Measurements from ENCODE around the gene GRIK2.
"Not testable (repeated sequence)": the region's sequence is repeated elsewhere in the genome, so short reads cannot be mapped to it uniquely, and the experiment has no call there.

The GRIK2 gene

DNA sequence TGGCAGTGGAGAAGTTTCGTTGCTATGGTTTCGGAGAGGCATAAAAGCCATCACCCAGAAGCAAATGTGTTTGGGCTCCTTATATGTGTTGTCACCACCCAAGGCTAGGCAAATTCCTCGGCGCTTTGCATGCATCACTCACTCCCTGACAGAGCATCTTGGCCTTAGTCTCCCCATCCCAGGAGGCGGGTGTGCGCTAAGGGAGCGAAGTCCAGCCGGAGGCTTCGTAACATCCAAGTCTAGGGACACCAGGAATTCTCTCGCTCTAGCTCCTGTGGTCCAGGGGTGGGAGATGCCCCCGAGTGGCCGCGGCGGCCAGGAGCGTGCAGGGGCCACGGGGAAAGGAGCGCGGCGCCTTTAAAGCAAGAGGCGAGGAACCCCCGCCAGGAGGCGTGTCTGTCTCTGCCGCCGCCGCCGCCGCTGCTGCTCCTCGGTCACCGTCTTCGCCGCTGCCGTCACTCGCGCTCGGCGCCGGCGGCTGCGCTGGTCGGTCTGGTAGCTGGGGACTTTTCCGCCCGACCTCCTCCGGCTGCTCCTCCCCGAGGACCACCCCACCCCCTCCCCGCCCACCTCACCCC, at the start of gene GRIK2:
TSS of gene GRIK2 (plus strand) at position 458 of the 578 bp plus-strand sequence.
- DNase-seq, result peak; percentile 3

GRCh38 chr6:101344885-101345284, 48.6 kb upstream of the GRIK2 start:
- no peak for DNase-seq

GRCh38 chr6:101348816-101349215, 44.7 kb upstream of the GRIK2 start:
- DNase-seq, result no peak

DNA sequence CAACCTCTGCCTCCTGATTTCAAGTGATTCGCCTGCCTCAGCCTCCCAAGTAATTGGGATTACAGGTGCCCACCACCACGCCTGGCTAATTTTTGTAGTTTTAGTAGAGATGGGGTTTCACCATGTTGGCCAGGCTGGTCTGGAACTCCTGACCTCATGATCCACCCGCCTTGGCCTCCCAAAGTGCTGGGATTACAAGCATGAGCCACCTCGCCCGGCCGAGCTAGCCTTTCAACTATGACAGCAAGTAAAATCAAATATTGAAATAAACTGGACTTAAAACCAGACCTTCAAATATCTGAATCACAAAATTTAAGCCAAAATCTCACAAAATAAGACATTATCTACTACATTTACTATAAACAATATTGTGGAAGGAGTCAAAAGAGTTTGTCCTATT, 42.9 kb upstream of the GRIK2 start:
- DNase-seq, result not testable (repeated sequence)

DNA sequence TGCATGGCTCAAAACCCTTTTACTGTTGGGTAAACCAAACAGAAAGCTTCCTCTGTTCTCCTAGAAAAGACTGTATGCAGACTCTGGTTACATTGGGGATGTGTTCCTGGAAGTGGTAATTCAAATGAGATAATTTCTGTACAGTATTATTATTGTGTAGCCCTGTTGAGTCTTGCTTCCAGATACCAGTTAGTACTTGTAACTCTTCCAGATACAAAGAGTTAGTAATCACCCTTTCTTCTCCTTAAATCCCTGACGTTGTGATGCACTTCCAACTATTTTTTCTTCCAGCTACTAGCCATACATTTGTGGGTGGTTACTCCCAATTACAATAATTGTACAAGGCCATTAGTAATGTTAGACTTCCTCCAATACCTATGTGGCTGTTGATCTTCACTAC, 42.3 kb upstream of the GRIK2 start:
- DNase-seq, result no peak

- DNase-seq, result no peak
Observed at GRCh38 chr6:101352316-101352715, 41.2 kb upstream of the GRIK2 start.

DNA sequence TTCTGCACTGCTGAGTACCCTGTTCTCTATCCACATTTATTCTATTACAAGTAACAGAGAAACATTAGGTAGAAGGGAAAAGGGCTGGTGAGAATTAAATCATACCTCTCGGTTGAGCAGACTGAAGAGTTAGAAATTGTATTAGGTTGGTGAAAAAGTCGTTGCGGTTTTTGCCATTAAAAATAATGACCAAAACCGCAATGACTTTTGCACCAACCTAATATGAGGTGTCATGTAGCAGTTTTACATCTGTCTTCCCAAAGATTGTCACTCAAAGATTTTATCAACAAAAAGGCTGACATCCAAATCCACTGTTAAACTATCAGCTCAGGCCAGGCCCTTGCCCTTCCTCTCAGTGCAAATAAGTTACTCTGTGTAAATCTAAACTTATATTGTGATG, 28.3 kb upstream of the GRIK2 start:
- DNase-seq, result no peak

DNA sequence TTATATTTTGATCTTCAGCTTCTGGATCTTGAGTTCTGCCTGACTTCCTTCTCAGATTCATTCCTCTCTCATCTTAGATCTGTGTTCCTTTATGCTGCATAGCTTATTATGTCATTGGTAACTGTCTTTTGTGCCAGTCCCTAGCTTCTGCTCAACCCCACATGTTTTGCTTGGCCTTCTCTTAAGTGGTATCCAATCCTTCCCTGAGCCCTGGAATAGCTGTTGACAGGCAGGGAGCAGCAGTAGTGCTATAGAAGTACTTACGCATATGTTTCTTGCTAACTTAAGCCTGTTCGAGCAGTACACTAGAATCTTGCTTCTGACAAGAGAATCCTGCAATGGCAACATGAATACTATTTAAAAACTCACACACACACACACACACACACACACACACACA, 13.6 kb upstream of the GRIK2 start:
- DNase-seq, result no peak

- DNase-seq, result no peak
Observed at GRCh38 chr6:101380897-101381630, 12.4 kb upstream of the GRIK2 start.

- not testable (repeated sequence) for DNase-seq
Observed at GRCh38 chr6:101383747-101384146, 9.8 kb upstream of the GRIK2 start.

GRCh38 chr6:101386982-101387381, 6.5 kb upstream of the GRIK2 start:
- DNase-seq, result no peak

- no peak for DNase-seq
Observed at GRCh38 chr6:101391772-101392585, 1.5 kb upstream of the GRIK2 start.

DNA sequence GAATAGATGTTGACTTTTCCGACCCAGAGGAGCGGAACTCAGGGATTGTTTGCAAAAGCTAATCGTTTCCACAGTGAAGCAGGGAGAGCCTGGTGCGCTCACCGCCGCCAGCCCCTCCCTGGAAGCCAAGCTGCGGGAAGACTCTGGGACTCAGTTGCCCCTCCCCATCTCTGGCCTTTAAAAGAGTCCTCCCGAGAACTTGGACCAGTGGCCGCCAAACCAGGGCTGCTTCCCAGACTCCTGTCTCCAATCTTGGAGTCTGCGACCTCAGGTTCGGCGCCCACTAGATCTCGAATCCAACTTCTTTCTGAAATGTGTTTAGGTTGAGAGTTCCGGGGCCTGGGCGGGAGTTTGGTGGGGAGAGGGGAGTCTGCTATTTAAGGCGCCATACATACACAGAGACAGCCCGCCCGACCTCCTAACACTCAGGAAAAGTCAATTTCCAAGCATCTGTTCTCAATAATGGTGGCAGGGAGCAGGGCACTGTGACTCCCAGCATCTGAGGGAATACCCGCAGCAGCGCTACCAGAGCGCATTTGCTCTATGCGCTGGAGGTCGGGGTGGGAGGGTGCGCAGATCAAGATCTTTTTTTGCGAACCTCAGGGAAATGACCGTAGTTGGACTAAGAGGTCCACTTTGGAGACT, 800 bp upstream of the GRIK2 start:
- DNase-seq, result no peak

- no peak for DNase-seq
Observed at GRCh38 chr6:101393829-101394251, 332 bp downstream of the GRIK2 start.

- DNase-seq, result no peak
Observed at GRCh38 chr6:101394936-101395335, 1.4 kb downstream of the GRIK2 start.

DNA sequence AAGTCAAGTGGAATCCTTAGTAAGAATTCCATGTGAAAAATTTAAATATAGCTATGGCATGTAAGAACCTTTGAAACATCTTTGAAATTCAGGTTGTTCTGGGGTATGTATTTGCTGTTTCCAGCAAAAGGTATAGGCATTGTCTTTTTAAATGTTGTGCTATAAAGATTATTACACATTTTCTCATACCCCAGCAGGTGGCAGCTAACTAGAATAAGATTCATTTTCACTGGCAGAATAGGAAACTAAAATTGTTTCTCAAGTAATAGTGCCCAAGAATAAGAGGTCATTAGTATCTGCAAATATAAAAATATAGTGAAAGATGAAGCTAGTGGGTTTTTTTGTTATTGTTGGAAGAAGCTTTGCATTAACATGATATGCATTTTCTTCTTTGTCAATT, 1.8 kb downstream of the GRIK2 start:
- DNase-seq, result no peak

- peak; percentile 50 for DNase-seq
Observed at GRCh38 chr6:101396548-101397173, 3.2 kb downstream of the GRIK2 start.

GRCh38 chr6:101397199-101397598, 3.7 kb downstream of the GRIK2 start:
- DNase-seq, result no peak

DNA sequence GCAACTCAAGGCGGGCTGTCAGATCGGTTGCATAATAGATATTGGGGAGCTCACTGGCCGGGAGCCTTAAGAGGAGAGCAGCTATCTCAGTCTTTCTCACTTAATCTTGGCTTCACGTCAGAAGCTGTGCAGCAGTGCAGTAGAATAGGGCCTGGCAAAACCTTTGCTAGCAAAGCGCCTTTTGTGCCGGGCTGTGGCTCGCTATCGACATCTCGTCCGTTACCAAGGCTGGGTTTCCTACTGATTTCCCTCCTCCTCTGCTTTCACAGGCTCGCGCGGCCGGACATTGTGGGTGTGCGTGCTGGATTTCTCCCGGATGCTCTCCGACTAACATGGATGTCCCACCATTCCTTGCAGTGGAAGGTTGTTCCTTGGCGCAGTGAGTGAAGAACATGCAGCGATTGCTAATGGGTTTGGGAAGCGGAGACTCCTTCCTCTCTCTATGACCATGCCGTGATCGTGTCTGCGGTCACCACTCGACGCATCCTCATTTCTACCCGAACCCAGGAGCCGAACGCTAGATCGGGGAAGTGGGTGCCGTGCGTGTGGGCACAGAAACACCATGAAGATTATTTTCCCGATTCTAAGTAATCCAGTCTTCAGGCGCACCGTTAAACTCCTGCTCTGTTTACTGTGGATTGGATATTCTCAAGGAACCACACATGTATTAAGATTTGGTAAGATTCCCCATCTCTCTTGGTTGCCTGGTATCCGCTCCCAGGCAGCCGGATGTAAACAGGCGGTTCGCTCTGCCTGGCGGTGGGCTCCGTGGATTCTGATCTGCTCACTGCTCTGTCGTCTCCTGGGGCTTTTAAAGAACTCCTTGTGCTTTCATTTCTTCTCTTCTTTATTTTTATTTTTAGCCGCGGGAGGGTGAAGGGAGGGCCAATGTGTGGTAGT, 5.5 kb downstream of the GRIK2 start:
- DNase-seq, result no peak

- DNase-seq, result no peak
Observed at GRCh38 chr6:101399616-101400162, 6.2 kb downstream of the GRIK2 start.

DNA sequence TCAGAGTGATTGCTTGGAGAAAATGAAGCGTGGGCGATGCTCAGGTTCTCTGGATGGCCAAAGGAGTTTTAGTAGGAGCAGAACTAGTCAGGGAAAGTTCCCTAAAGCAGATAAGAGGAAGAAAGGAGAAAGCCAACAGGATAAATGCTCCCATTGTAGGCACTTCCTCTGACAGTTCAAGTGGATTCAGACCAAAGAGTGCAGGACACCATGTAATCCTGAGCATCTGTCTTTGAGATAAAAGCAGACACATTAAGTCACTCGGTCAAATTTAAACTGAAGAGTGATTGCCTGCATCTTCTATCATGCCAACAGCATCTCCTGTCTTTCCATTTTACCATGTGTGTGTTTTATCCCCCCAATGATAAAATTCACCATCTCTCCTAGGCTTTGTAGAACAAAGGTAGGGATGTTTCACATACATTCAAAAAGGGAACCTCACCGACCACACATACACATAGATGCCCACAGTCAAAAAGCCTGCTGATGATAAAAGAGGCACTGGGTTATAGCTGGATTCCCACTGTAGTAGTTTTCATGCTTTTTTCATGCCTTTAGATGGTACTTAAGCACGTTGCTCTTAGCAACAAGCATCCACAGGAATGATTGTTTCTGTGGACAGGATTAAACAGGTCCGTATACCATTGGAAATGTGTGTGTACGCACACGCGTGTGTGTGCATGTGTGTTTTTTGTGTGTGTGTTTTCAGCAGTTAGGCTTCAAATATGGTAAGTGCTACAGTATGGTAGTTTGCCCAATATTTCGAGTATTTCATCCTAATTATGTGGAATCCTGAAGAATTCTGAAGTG, 7.0 kb downstream of the GRIK2 start:
- no peak for DNase-seq
